K562 (cell line): ENCODE results near the gene DERL3. TPM values are rescaled to one million over a fixed set of nuclear protein-coding genes. Genes with fewer than 3 reads are reported as not detected.
A peak's percentile ranks its signal among the peaks of the same experiment; 100 is the strongest.

ENCODE experiments used
- ELF1 ChIP-seq: fragments of 200-800 bp; sonication (Bioruptor generic); IDR thresholded peaks from 2 replicates; pipeline ENCODE4 v1.6.1; 2016; ENCODE audit warnings: missing genetic modification characterization, missing compliant biosample characterization
- JUNB ChIP-seq: fragments of 450-650 bp; formaldehyde crosslinking; conservative IDR thresholded peaks from 2 replicates; pipeline ENCODE4 v1.4.0; 2020; ENCODE audit warnings: mild to moderate bottlenecking
- KAT7 ChIP-seq: sonication (generic); formaldehyde crosslinking; IDR thresholded peaks from 2 replicates; pipeline ENCODE4 v1.8.0; 2022; ENCODE audit warnings: missing genetic modification reagents, mild to moderate bottlenecking, borderline replicate concordance
- KDM5B ChIP-seq: fragments of 200-600 bp; sonication (generic); IDR thresholded peaks from 2 replicates; pipeline ENCODE4 v1.6.1; 2012; ENCODE audit warnings: low read depth, mild to moderate bottlenecking, moderate library complexity, low read length, control low read depth, inconsistent platforms; ENCODE audit not compliant: insufficient replicate concordance
- MAFK ChIP-seq: IDR thresholded peaks from 2 replicates; pipeline ENCODE4 v1.6.1; 2011; ENCODE audit warnings: low read length, improper control_type of control experiment
- MECOM ChIP-seq: fragments of 250-450 bp; sonication (Bioruptor Pico); IDR thresholded peaks from 2 replicates; pipeline ENCODE4 v1.8.0; 2022; ENCODE audit warnings: inconsistent platforms
- NKRF ChIP-seq: fragments of 450-650 bp; IDR thresholded peaks from 2 replicates; pipeline ENCODE4 v1.6.1; 2016; ENCODE audit warnings: borderline replicate concordance
- PURB ChIP-seq: sonication (generic); formaldehyde crosslinking; IDR thresholded peaks from 2 replicates; pipeline ENCODE4 v1.9.0; 2021; ENCODE audit warnings: low read depth, mild to moderate bottlenecking, missing genetic modification reagents
- RAD51 ChIP-seq: fragments of 450-650 bp; IDR thresholded peaks from 2 replicates; pipeline ENCODE4 v1.7.1; 2016; ENCODE audit warnings: low read depth, mild to moderate bottlenecking, borderline replicate concordance
- RFX1 ChIP-seq: fragments of 450-650 bp; IDR thresholded peaks from 2 replicates; pipeline ENCODE4 v1.6.1; 2016; ENCODE audit warnings: mild to moderate bottlenecking, moderate library complexity
- RFX5 ChIP-seq: IDR thresholded peaks from 2 replicates; pipeline ENCODE4 v1.6.1; 2011; ENCODE audit warnings: low read depth, mild to moderate bottlenecking, improper control_type of control experiment, low read length
- SIX5 ChIP-seq, 2 experiments: IDR thresholded peaks; 2 replicates each; pipeline ENCODE4 v1.6.1; 2011; ENCODE audit warnings: low read length in 2 of 2, borderline replicate concordance in 1 of 2, low read depth in 1 of 2, mild to moderate bottlenecking in 1 of 2, moderate library complexity in 1 of 2; ENCODE audit not compliant: insufficient read depth in 1 of 2
- SRF ChIP-seq, 2 experiments: fragments of 250-450, 450-650 bp in 1 of 2; sonication (Bioruptor Pico) in 1 of 2; sonication (generic) in 1 of 2; formaldehyde crosslinking; IDR thresholded peaks; 2 replicates each; pipeline versions ENCODE4 v1.5.0 to v1.5.1; 2020 to 2022; ENCODE audit warnings: mild to moderate bottlenecking in 1 of 2, missing genetic modification reagents in 1 of 2
- STAT5A ChIP-seq: IDR thresholded peaks from 2 replicates; pipeline ENCODE4 v1.6.1; 2012; ENCODE audit warnings: low read length, inconsistent platforms, borderline replicate concordance
- THAP12 ChIP-seq: fragments of 250-450 bp; sonication (Bioruptor Pico); IDR thresholded peaks from 2 replicates; pipeline ENCODE4 v1.9.0; 2021; ENCODE audit warnings: mild to moderate bottlenecking, inconsistent platforms
- VEZF1 ChIP-seq: fragments of 200-800 bp; sonication (Bioruptor generic); IDR thresholded peaks from 2 replicates; pipeline ENCODE4 v1.6.1; 2017; ENCODE audit warnings: missing genetic modification characterization, missing compliant biosample characterization
- ZBTB26 ChIP-seq: fragments of 450-650 bp; formaldehyde crosslinking; IDR thresholded peaks from 2 replicates; pipeline ENCODE4 v1.4.0; 2022; ENCODE audit warnings: missing genetic modification characterization
- ZNF274 ChIP-seq: IDR thresholded peaks from 2 replicates; pipeline ENCODE4 v1.6.1; 2011; ENCODE audit warnings: low read depth, mild to moderate bottlenecking, low read length, moderate library complexity, borderline replicate concordance
- ZNF764 ChIP-seq: fragments of 250-450 bp; sonication (Bioruptor Pico); IDR thresholded peaks from 2 replicates; pipeline ENCODE4 v1.4.0; 2020; ENCODE audit warnings: low read depth, mild to moderate bottlenecking, moderate library complexity
- ZNF785 ChIP-seq: fragments of 250-450 bp; sonication (Bioruptor Pico); IDR thresholded peaks from 2 replicates; pipeline ENCODE4 v1.4.0; 2020; ENCODE audit warnings: mild to moderate bottlenecking
- polyA plus RNA-seq, 8 experiments: library from polyadenylated mRNA; depleted of rRNA in 4 of 8; stranded (reverse) in 5 of 8; unstranded in 3 of 8; fragments of >200 nt; fragmentation: Nextera tagmentation in 2 of 8; fragmentation: Illumina TruSeq in 1 of 8; extraction: Ambion mirVana in 2 of 8; extraction: Trizol in 1 of 8; gene quantifications; 2 replicates each; pipeline versions ENCODE4 v1.2.1 to v1.2.3, GENCODE V29; 2011 to 2014; ENCODE audit warnings: inconsistent platforms in 1 of 8, missing spikeins in 1 of 8
- total RNA-seq, 7 experiments: library from RNA; depleted of rRNA in 6 of 7; stranded (reverse); fragments of >200 nt in 6 of 7; fragmentation: Illumina TruSeq in 2 of 7; extraction: Trizol in 2 of 7; gene quantifications; 2 replicates each; pipeline versions ENCODE4 v1.2.1 to v1.2.3, GENCODE V29; 2011 to 2021; ENCODE audit warnings: low replicate concordance in 1 of 7

Gene DERL3
- total and polyA plus RNA-seq, 9 of the 15 experiments (the other 6 are each of a cell fraction or from before 2014, with no cell fraction given): 1.3 to 12.4 (median 4.8) TPM

GRCh38 chr22:23857606-23858483 is 19.0 kb upstream of the DERL3 start, which contains the start of gene SLC2A11 (continued):
- TF ChIP-seq STAT5A (no peak), NKRF (no peak), THAP12 (CRISPR knock-in tag) (no peak), KAT7 (CRISPR knock-in tag) (0 out of 2 replicates have a peak, but pooled peaks have one; percentile 63), PURB (CRISPR knock-in tag) (no peak), SIX5 (IDR thresholded peaks at IDR 0.05; ENCODE audit: borderline replicate concordance in 1 of 2, insufficient read depth in 1 of 2, low read depth in 1 of 2, low read length in 2 of 2) (no peak), ELF1 (no peak), MECOM (no peak), KDM5B (peak; percentile 64), ZBTB26 (no peak), RFX1 (no peak), JUNB (CRISPR knock-in tag) (no peak), ZNF785 (CRISPR knock-in tag) (no peak), RAD51 (no peak), ZNF274 (no peak), SRF (CRISPR knock-in tag; IDR thresholded peaks at IDR 0.05) (no peak), VEZF1 (peak; percentile 6; the same call in 1 of the 2 replicates), ZNF764 (CRISPR knock-in tag) (no peak), RFX5 (no peak), MAFK (no peak)
